HCT116 (cell line): ENCODE results near the gene LHFPL6. TPM values are rescaled to one million over a fixed set of nuclear protein-coding genes. Genes with fewer than 3 reads are reported as not detected.

Experiments
- ATAC-seq: fragments of 200-7000 bp; cut with Tn5 transposase; 2 replicates; pipeline ENCODE4 v1.9.1; 2020; ENCODE audit warnings: mild to moderate bottlenecking, moderate library complexity
- BruUV-seq: library from RNA; stranded (reverse); fragments of 400-500 nt; replicated peaks from 2 replicates; lab custom pipeline; 2021; lab: Mats Ljungman, UMichigan
- CTCF ChIA-PET: fragments of 300-600 bp; sonication (Branson Sonifier 250); formaldehyde crosslinking; loops from one replicate; lab custom pipeline; 2021; ENCODE audit warnings: antibody characterized with exemption; lab: Charles Lee
- POLR2A ChIA-PET: fragments of 300-600, 350-600 bp; sonication (Branson Sonifier 250); formaldehyde crosslinking; loops from one replicate; lab custom pipeline; 2021; ENCODE audit warnings: antibody characterized with exemption; lab: Charles Lee
- RAD21 ChIA-PET, 2 experiments: fragments of 300-600 bp; sonication (Branson Sonifier 250); formaldehyde crosslinking; loops; one replicate each; lab custom pipeline; 2023; ENCODE audit warnings: low total read pairs in 2 of 2; ENCODE audit not compliant: uncharacterized antibody in 2 of 2, unreplicated experiment in 2 of 2, low non-redundant PET in 1 of 2; lab: Charles Lee
- DNase-seq: peaks from one replicate; pipeline ENCODE4 v3.0.0-alpha.2; 2010; ENCODE audit warnings: low read depth, low spot score
- H2AFZ ChIP-seq: fragments of 200-600 bp; shearing (Covaris generic), sonication (generic); 2 replicates; pipeline ENCODE4 v1.6.1; 2017; ENCODE audit warnings: low read depth, mixed run types, mixed read lengths, antibody characterized with exemption, low read length; ENCODE audit not compliant: poor library complexity, severe bottlenecking
- H3K27ac ChIP-seq: 2 replicates; pipeline ENCODE4 v1.5.1; 2012; ENCODE audit warnings: low read depth, low read length
- H3K27me3 ChIP-seq: fragments of 200-600 bp; sonication (generic); 2 replicates; pipeline ENCODE4 v1.6.1; 2016; ENCODE audit warnings: mixed run types, low read length, mixed read lengths; ENCODE audit not compliant: insufficient read depth
- H3K36me3 ChIP-seq, 2 experiments: fragments of 200-500 bp in 1 of 2; fragments of 200-600 bp in 1 of 2; sonication (Bioruptor generic) in 1 of 2; sonication (generic) in 1 of 2; 2 replicates each; pipeline versions ENCODE4 v1.5.1 to v1.6.1; 2014 to 2016; ENCODE audit warnings: low read length in 2 of 2, inconsistent platforms in 1 of 2, mixed read lengths in 1 of 2, mixed run types in 1 of 2; ENCODE audit not compliant: insufficient read depth in 2 of 2, control insufficient read depth in 1 of 2
- H3K4me1 ChIP-seq, 2 experiments: fragments of 200-600 bp in 1 of 2; sonication (generic) in 1 of 2; 2 replicates each; pipeline versions ENCODE4 v1.5.1 to v1.6.1; 2012 to 2017; ENCODE audit warnings: low read length in 2 of 2, inconsistent platforms in 1 of 2, mild to moderate bottlenecking in 1 of 2, mixed read lengths in 1 of 2, mixed run types in 1 of 2, moderate library complexity in 1 of 2; ENCODE audit not compliant: insufficient read depth in 2 of 2, control insufficient read depth in 1 of 2
- H3K4me2 ChIP-seq: fragments of 200-600 bp; sonication (generic); 2 replicates; pipeline ENCODE4 v1.6.1; 2017; ENCODE audit warnings: mixed run types, low read length, mixed read lengths
- H3K4me3 ChIP-seq, 2 experiments: fragments of 200-600 bp in 1 of 2; sonication (generic) in 1 of 2; replicated peaks in 1 of 2; 2 replicates each; pipeline ENCODE4 v1.5.1; 2011 to 2016; ENCODE audit warnings: low read length in 2 of 2, control low read depth in 1 of 2, low read depth in 1 of 2, mild to moderate bottlenecking in 1 of 2, mixed read lengths in 1 of 2, mixed run types in 1 of 2
- H3K79me2 ChIP-seq: fragments of 200-600 bp; sonication (generic); 2 replicates; pipeline ENCODE4 v1.6.1; 2017; ENCODE audit warnings: mild to moderate bottlenecking, mixed run types, low read length, moderate library complexity, mixed read lengths; ENCODE audit not compliant: insufficient read depth
- H3K9ac ChIP-seq: fragments of 200-600 bp; sonication (generic); 2 replicates; pipeline ENCODE4 v1.6.1; 2016; ENCODE audit warnings: low read length, mixed read lengths
- H3K9me2 ChIP-seq: fragments of 200-600 bp; sonication (generic), shearing (Covaris generic); 2 replicates; pipeline ENCODE4 v1.6.1; 2017; ENCODE audit warnings: mixed run types, mild to moderate bottlenecking, moderate library complexity; ENCODE audit not compliant: insufficient read depth
- H3K9me3 ChIP-seq, 2 experiments: fragments of 200-500 bp in 1 of 2; fragments of 200-600 bp in 1 of 2; sonication (Bioruptor generic) in 1 of 2; sonication (generic) in 1 of 2; 2 replicates each; pipeline ENCODE4 v1.6.1; 2014 to 2017; ENCODE audit warnings: low read length in 2 of 2, mixed read lengths in 2 of 2, inconsistent platforms in 1 of 2, low read depth in 1 of 2, mild to moderate bottlenecking in 1 of 2, mixed run types in 1 of 2, moderate library complexity in 1 of 2; ENCODE audit not compliant: control insufficient read depth in 1 of 2, insufficient read depth in 1 of 2
- H4K20me1 ChIP-seq: fragments of 200-600 bp; sonication (generic), shearing (Covaris generic); 2 replicates; pipeline ENCODE4 v1.6.1; 2017; ENCODE audit warnings: mixed run types, mild to moderate bottlenecking, moderate library complexity; ENCODE audit not compliant: insufficient read depth
- CBX3 ChIP-seq: IDR thresholded peaks from 2 replicates; pipeline ENCODE4 v1.6.1; 2012; ENCODE audit warnings: low read depth
- CEBPB ChIP-seq: IDR thresholded peaks from 2 replicates; pipeline ENCODE4 v1.6.1; 2012; ENCODE audit warnings: low read depth
- EGR1 ChIP-seq: IDR thresholded peaks from 2 replicates; pipeline ENCODE4 v1.6.1; 2012; ENCODE audit warnings: low read depth
- EZH2phosphoT487 ChIP-seq: fragments of 200-600 bp; IDR thresholded peaks from 2 replicates; pipeline ENCODE4 v1.6.1; 2018; ENCODE audit warnings: antibody characterized with exemption, borderline replicate concordance
- FOSL1 ChIP-seq: IDR thresholded peaks from 2 replicates; pipeline ENCODE4 v1.6.1; 2012; ENCODE audit warnings: low read depth
- JUND ChIP-seq: IDR thresholded peaks from 2 replicates; pipeline ENCODE4 v1.6.1; 2012
- POLR2AphosphoS5 ChIP-seq: IDR thresholded peaks from 2 replicates; pipeline ENCODE4 v1.6.1; 2011; ENCODE audit warnings: mild to moderate bottlenecking, low read depth, low read length, moderate library complexity
- RAD21 ChIP-seq: IDR thresholded peaks from 2 replicates; pipeline ENCODE4 v1.6.1; 2012; ENCODE audit warnings: low read depth, mild to moderate bottlenecking
- REST ChIP-seq: IDR thresholded peaks from 2 replicates; pipeline ENCODE4 v1.6.1; 2012; ENCODE audit warnings: low read depth
- SP1 ChIP-seq: IDR thresholded peaks from 2 replicates; pipeline ENCODE4 v1.6.1; 2012; ENCODE audit warnings: low read depth
- TCF7L2 ChIP-seq: IDR thresholded peaks from 2 replicates; pipeline ENCODE4 v1.7.0; 2011; ENCODE audit warnings: borderline replicate concordance, inconsistent platforms; ENCODE audit not compliant: insufficient read depth, insufficient read length; ENCODE audit errors: extremely low read depth
- YY1 ChIP-seq: IDR thresholded peaks from 2 replicates; pipeline ENCODE4 v1.6.1; 2011; ENCODE audit warnings: low read length, low read depth, moderate library complexity, mild to moderate bottlenecking; ENCODE audit not compliant: insufficient replicate concordance; ENCODE audit errors: extremely low read depth
- ZFX ChIP-seq: fragments of 450-650 bp; IDR thresholded peaks from 2 replicates; pipeline ENCODE4 v1.6.1; 2017
- intact Hi-C: fragments of 100-400 bp; cut with micrococcal nuclease; formaldehyde crosslinking; loops from 2 replicates; pipeline ENCODE4 v1.10.0; 2022
- total RNA-seq: library from RNA; stranded (reverse); gene quantifications from one replicate; pipeline ENCODE4 v1.2.1, GENCODE V29; 2021; ENCODE audit not compliant: unreplicated experiment
- TF ChIP-seq, protein P1 (sequence below): IDR thresholded peaks from 2 replicates; pipeline ENCODE4 v1.6.1; 2012

LHFPL6 gene
- total RNA-seq, 1 experiment from 2014 or later: 0.22 TPM

DNA sequence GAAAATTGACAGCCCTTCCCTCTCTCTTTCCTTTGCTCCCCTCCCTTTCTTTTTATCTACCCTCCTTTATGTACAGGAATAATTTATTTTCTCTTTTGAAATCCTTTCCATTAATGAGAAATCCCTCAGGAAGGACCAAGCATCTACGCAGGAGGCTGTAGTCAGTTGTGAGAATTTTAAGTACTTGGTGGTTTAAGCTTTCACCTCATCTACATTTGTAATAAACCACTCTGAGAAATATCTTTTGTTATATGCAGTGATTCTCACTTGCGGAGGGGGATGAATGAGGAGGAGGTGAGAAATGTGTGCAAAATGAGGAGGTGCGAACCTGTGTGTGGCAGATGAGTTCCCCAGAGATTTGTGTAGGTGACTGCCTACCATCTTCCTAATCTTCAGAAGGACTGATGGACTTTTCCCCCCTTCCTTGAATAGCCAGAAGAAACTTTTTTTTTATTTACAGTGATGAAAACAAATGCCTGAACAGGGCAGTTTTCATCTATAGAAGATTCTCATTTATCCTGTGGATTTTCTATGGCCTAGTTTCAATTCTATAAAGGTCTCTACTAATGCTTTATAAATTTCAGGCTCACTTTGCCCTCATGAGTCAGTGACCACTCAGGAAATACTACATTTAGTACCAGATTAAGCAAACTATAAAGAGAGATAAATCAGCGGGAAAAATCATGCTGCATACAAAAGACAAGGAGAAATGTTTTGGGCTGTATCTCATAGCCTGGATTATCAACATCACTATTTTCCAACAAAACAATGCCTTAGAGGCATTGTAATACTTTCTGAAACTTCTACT is 118.3 kb downstream of the LHFPL6 start:
- H3K4me2 ChIP-seq: no peak overlapping the region
- H3K4me1 ChIP-seq: no peaks in the 10 kb centered on the region
- BruUV-seq: no TSS peak
- H2AFZ ChIP-seq: no peak overlapping the region
- no peak for ATAC-seq
- H3K9ac ChIP-seq: no peak overlapping the region
- no peaks in the 10 kb centered on the region for H3K9me2 ChIP-seq
- peaks cover 28% of the 10 kb centered on the region; the same call in 1 of the 2 replicates for H3K27me3 ChIP-seq
- no peaks in the 10 kb centered on the region for H3K79me2 ChIP-seq
- ChIA-PET POLR2A (no interaction called here), CTCF (no interaction called here), RAD21 (no interaction called here)
- H3K36me3 ChIP-seq: no peaks in the 10 kb centered on the region
- no peak overlapping the region for H3K27ac ChIP-seq
- H3K4me3 ChIP-seq: no peak overlapping the region
- H3K9me3 ChIP-seq: no peaks in the 10 kb centered on the region
- DNase-seq: no peak
- TF ChIP-seq FOSL1 (no peak), RAD21 (no peak), TCF7L2 (no peak), ZFX (no peak), EZH2phosphoT487 (no peak), EGR1 (no peak), SP1 (no peak), POLR2AphosphoS5 (no peak), CEBPB (no peak), REST (no peak), JUND (no peak), CBX3 (no peak), YY1 (no peak)
- TF ChIP-seq, protein P1, sequence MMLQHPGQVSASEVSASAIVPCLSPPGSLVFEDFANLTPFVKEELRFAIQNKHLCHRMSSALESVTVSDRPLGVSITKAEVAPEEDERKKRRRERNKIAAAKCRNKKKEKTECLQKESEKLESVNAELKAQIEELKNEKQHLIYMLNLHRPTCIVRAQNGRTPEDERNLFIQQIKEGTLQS: no peak
- TF ChIP-seq, all 23 proteins: peak for 0
- no peaks in the 10 kb centered on the region for H4K20me1 ChIP-seq
- intact Hi-C loops: no loop called here
